Measurements from ENCODE around the gene TRPC1.

The TRPC1 gene

GRCh38 chr3:142846779-142847577, 123.1 kb downstream of the TRPC1 start:
- no peak for DNase-seq

- no peak for DNase-seq
These were observed 125.3 kb downstream of the TRPC1 start for GRCh38 chr3:142849148-142849547.

- DNase-seq, result no peak
These were observed 126.7 kb downstream of the TRPC1 start for GRCh38 chr3:142850395-142851023.

GRCh38 chr3:142852009-142852408, 128.2 kb downstream of the TRPC1 start:
- no peak for DNase-seq

- DNase-seq, result no peak
These were observed 129.7 kb downstream of the TRPC1 start for GRCh38 chr3:142853270-142854168.

- DNase-seq, result no peak
These were observed 133.2 kb downstream of the TRPC1 start for GRCh38 chr3:142857056-142857455.
